ENCODE results near the gene HSPA6. TPM values are rescaled to one million over a fixed set of nuclear protein-coding genes. Genes with fewer than 3 reads are reported as not detected.

HSPA6 gene
- total RNA-seq = 0.94 TPM

DNA sequence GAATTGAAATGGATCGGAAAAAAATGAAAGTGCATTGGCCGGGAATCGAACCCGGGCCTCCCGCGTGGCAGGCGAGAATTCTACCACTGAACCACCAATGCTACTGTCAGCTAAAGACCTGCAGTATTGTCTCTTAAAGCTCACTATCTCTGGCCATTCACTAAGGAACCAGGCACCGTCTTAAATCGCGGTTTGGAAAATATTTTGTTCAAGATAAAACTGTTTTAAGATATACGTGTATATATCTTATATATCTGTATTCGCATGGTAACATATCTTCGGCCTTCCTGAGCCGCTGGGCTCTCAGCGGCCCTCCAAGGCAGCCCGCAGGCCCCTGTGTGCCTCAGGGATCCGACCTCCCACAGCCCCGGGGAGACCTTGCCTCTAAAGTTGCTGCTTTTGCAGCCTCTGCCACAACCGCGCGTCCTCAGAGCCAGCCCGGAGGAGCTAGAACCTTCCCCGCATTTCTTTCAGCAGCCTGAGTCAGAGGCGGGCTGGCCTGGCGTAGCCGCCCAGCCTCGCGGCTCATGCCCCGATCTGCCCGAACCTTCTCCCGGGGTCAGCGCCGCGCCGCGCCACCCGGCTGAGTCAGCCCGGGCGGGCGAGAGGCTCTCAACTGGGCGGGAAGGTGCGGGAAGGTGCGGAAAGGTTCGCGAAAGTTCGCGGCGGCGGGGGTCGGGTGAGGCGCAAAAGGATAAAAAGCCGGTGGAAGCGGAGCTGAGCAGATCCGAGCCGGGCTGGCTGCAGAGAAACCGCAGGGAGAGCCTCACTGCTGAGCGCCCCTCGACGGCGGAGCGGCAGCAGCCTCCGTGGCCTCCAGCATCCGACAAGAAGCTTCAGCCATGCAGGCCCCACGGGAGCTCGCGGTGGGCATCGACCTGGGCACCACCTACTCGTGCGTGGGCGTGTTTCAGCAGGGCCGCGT is at the start of gene HSPA6:
HSPA6 (plus strand) TSS at position 724 of the 925 bp plus-strand sequence; CDS start at position 843, 119 bp downstream.

DNA sequence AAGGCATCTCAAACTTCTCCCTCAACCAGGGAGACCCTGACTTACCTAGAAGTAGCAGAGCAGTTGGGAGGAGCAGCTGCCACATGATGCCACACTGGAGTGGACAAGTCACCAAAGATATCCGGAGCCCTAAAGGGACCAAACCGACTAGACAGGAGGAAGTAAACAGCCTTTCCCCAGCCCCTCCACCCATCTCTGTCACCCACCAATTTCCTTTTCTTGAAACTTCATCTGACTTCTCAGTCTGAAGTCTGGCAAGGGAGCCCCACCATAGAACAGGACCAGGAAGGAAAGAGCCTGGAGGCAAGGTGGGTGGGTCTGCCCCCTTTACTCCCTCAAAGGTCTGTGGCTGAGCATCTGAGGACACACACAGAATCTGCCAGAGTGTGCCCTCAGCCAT is 25.3 kb downstream of the HSPA6 start, which contains the start of gene FCGR3A:
FCGR3A (minus strand) TSS at position 167 of the 400 bp plus-strand sequence; CDS start at position 85, 82 bp downstream.

Other genes starting within 250 kb of the HSPA6 start
- 2.2 TPM for gene MPZ, start 214.6 kb upstream of the HSPA6 start, total RNA-seq
- 21.6 TPM for gene SDHC, start 210.2 kb upstream of the HSPA6 start, total RNA-seq
- gene CFAP126, start 156.7 kb upstream of the HSPA6 start, total RNA-seq = not detected
- 6.3 TPM for gene FCGR2A, start 19.1 kb upstream of the HSPA6 start, total RNA-seq
- gene FCGR3A, start 25.3 kb downstream of the HSPA6 start, total RNA-seq = 4.1 TPM
- gene FCGR3B, start 106.6 kb downstream of the HSPA6 start, total RNA-seq = 0.63 TPM
- not detected for gene FCGR2B, start 138.6 kb downstream of the HSPA6 start, total RNA-seq
- not detected for gene FCRLA, start 182.7 kb downstream of the HSPA6 start, total RNA-seq
- gene FCRLB, start 197.0 kb downstream of the HSPA6 start, total RNA-seq = 1.9 TPM
- gene DUSP12, start 225.2 kb downstream of the HSPA6 start, total RNA-seq = 104 TPM
- gene ATF6, start 241.8 kb downstream of the HSPA6 start, total RNA-seq = 29.4 TPM